Osteoblast (primary cell): ENCODE measurements around the gene ARHGEF17. TPM values are rescaled to one million over a fixed set of nuclear protein-coding genes. Genes with fewer than 3 reads are reported as not detected.

ENCODE experiments used
- DNase-seq: peaks from one replicate; pipeline ENCODE4 v3.0.0; 2011; ENCODE audit warnings: low spot score, mixed read lengths; ENCODE audit not compliant: insufficient read length; ENCODE audit errors: missing footprints
- H2AFZ ChIP-seq: 2 replicates; pipeline ENCODE4 v1.6.0; 2011; ENCODE audit warnings: mild to moderate bottlenecking, low read length
- H3K27ac ChIP-seq: 2 replicates; pipeline ENCODE4 v1.5.1; 2011; ENCODE audit warnings: mild to moderate bottlenecking, low read depth, low read length, moderate library complexity
- H3K27me3 ChIP-seq: 2 replicates; pipeline ENCODE4 v1.6.0; 2012; ENCODE audit warnings: mild to moderate bottlenecking, control low read depth, inconsistent platforms, low read length, moderate library complexity; ENCODE audit not compliant: insufficient read depth
- H3K36me3 ChIP-seq: 2 replicates; pipeline ENCODE4 v1.5.1; 2011; ENCODE audit warnings: mild to moderate bottlenecking, low read length, control low read depth, moderate library complexity; ENCODE audit not compliant: insufficient read depth
- H3K4me1 ChIP-seq: 2 replicates; pipeline ENCODE4 v1.5.1; 2011; ENCODE audit warnings: mild to moderate bottlenecking, low read length, control low read depth, moderate library complexity; ENCODE audit not compliant: insufficient read depth
- H3K4me2 ChIP-seq: 2 replicates; pipeline ENCODE4 v1.6.0; 2011; ENCODE audit warnings: mild to moderate bottlenecking, low read length; ENCODE audit not compliant: insufficient read depth
- H3K4me3 ChIP-seq: fragments of 200-600 bp; sonication (generic); 3 replicates; pipeline ENCODE4 v1.5.1; 2012; ENCODE audit warnings: mild to moderate bottlenecking, low read length, inconsistent platforms; ENCODE audit not compliant: insufficient read depth
- H3K79me2 ChIP-seq: 2 replicates; pipeline ENCODE4 v1.6.0; 2012; ENCODE audit warnings: mild to moderate bottlenecking, low read length, control low read depth, inconsistent platforms; ENCODE audit not compliant: insufficient read depth
- H3K9me3 ChIP-seq: 2 replicates; pipeline ENCODE4 v1.5.1; 2011; ENCODE audit warnings: low read depth, low read length, control low read depth
- H4K20me1 ChIP-seq: 2 replicates; pipeline ENCODE4 v1.6.0; 2012; ENCODE audit warnings: mild to moderate bottlenecking, low read length, control low read depth; ENCODE audit not compliant: insufficient read depth
- CTCF ChIP-seq: IDR thresholded peaks from 2 replicates; pipeline ENCODE4 v1.5.1; 2011; ENCODE audit warnings: mild to moderate bottlenecking, low read depth, low read length, moderate library complexity; ENCODE audit errors: extremely low read depth
- total RNA-seq: library from RNA; depleted of rRNA; stranded (reverse); fragments of >200 nt; gene quantifications from 2 replicates; pipeline ENCODE4 v1.2.3, GENCODE V29; 2012

The ARHGEF17 gene
- total RNA-seq, 1 donor = 67.0 TPM

- DNase-seq = no peak
- no peak overlapping the region for H3K4me2 ChIP-seq
- no peak for TF ChIP-seq CTCF
- H3K27ac ChIP-seq = peak overlapping the region; percentile 43
- peaks cover 33% of the 10 kb centered on the region for H3K4me1 ChIP-seq
- no peaks in the 10 kb centered on the region for H3K27me3 ChIP-seq
- H3K36me3 ChIP-seq = peaks cover 24% of the 10 kb centered on the region
- H3K79me2 ChIP-seq = no peaks in the 10 kb centered on the region
- H4K20me1 ChIP-seq = peaks cover 1% of the 10 kb centered on the region
- no peaks in the 10 kb centered on the region for H3K9me3 ChIP-seq
- H3K4me3 ChIP-seq = no peak overlapping the region
- H2AFZ ChIP-seq = no peak overlapping the region
These were observed 90.6 kb downstream of the ARHGEF17 start for GRCh38 chr11:73398721-73399120.

GRCh38 chr11:73399159-73399590, 91.1 kb downstream of the ARHGEF17 start:
- Histone ChIP-seq H3K4me3 (peak overlapping the region; percentile 11), H2AFZ (no peak overlapping the region), H3K36me3 (peaks cover 20% of the 10 kb centered on the region), H3K4me1 (peaks cover 33% of the 10 kb centered on the region), H3K27ac (peak overlapping the region; percentile 43), H3K27me3 (no peaks in the 10 kb centered on the region), H3K79me2 (no peaks in the 10 kb centered on the region), H3K4me2 (peak overlapping the region; percentile 23), H3K9me3 (no peaks in the 10 kb centered on the region), H4K20me1 (no peaks in the 10 kb centered on the region)
- peak; percentile 93 for DNase-seq
- TF ChIP-seq CTCF = no peak

GRCh38 chr11:73399636-73400035, 91.6 kb downstream of the ARHGEF17 start:
- no peaks in the 10 kb centered on the region for H3K27me3 ChIP-seq
- H3K79me2 ChIP-seq = no peaks in the 10 kb centered on the region
- H3K27ac ChIP-seq = peak overlapping the region; percentile 26
- H3K4me2 ChIP-seq = peak overlapping the region; percentile 23
- no peaks in the 10 kb centered on the region for H3K9me3 ChIP-seq
- H3K4me3 ChIP-seq = no peak overlapping the region
- H4K20me1 ChIP-seq = no peaks in the 10 kb centered on the region
- H3K4me1 ChIP-seq = peaks cover 33% of the 10 kb centered on the region
- no peak overlapping the region for H2AFZ ChIP-seq
- no peak for TF ChIP-seq CTCF
- H3K36me3 ChIP-seq = peaks cover 20% of the 10 kb centered on the region
- peak; percentile 86 for DNase-seq

GRCh38 chr11:73400293-73400692, 92.2 kb downstream of the ARHGEF17 start:
- H4K20me1 ChIP-seq = no peaks in the 10 kb centered on the region
- no peak overlapping the region for H3K4me3 ChIP-seq
- no peak overlapping the region for H2AFZ ChIP-seq
- H3K9me3 ChIP-seq = no peaks in the 10 kb centered on the region
- H3K4me1 ChIP-seq = peaks cover 33% of the 10 kb centered on the region
- no peaks in the 10 kb centered on the region for H3K27me3 ChIP-seq
- TF ChIP-seq CTCF = no peak
- H3K4me2 ChIP-seq = no peak overlapping the region
- H3K79me2 ChIP-seq = no peaks in the 10 kb centered on the region
- H3K27ac ChIP-seq = peak overlapping the region; percentile 3
- H3K36me3 ChIP-seq = peaks cover 16% of the 10 kb centered on the region
- no peak for DNase-seq
